ENCODE results near the gene C1orf105.

DNA sequence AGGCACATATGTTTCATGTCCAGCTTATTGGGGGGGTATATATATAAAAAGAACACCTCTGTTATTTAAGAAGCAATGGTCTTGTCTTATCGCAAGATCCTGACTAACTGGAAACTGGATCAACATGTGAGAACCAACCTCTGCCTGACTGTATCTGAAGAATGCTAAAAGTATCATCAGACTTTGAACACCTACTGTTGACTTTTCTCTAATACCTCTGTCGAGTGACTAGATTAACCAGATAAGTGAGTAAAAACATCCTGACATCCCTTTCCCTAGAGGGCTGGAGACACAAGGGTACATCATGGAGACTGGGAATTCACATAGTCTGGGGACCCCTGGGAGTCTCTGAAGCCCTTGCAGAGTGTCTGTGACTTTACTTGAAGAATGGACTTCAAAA is 49.7 kb downstream of the C1orf105 start:
- TF ChIP-seq CTCF (IDR thresholded peaks at IDR 0.05; ENCODE audit: poor library complexity) (no peak), EZH2 (IDR thresholded peaks at IDR 0.05; ENCODE audit: borderline replicate concordance) (no peak)
